Small intestine (tissue), 7 donors: ENCODE measurements around the gene PKD1. TPM values are rescaled to one million over a fixed set of nuclear protein-coding genes. Genes with fewer than 3 reads are reported as not detected.

ENCODE experiments used
- DNase-seq, 2 donors: peaks; one replicate each; pipeline versions ENCODE4 v3.0.0 to v3.0.0-alpha.2; 2013
- FAIRE-seq: peaks from 2 replicates; lab custom pipeline; 2012; peaks lifted over from hg19 to GRCh38; lab: Jason Lieb, UNC
- H3K27ac ChIP-seq, 3 donors: one replicate each; pipeline ENCODE4 v1.5.1; 2013; ENCODE audit warnings: low read length in 2 of 3, mild to moderate bottlenecking in 2 of 3, control low read depth in 1 of 3, inconsistent platforms in 1 of 3, low read depth in 1 of 3, moderate library complexity in 1 of 3
- H3K27me3 ChIP-seq, 3 donors: one replicate each; pipeline ENCODE4 v1.6.1; 2013; ENCODE audit warnings: low read length in 3 of 3, inconsistent platforms in 1 of 3; ENCODE audit not compliant: control insufficient read depth in 3 of 3, insufficient read depth in 3 of 3
- H3K36me3 ChIP-seq, 3 donors: one replicate each; pipeline ENCODE4 v1.6.1; 2013; ENCODE audit warnings: low read length in 3 of 3, inconsistent platforms in 1 of 3, low read depth in 1 of 3, mild to moderate bottlenecking in 1 of 3, moderate library complexity in 1 of 3; ENCODE audit not compliant: control insufficient read depth in 3 of 3, insufficient read depth in 2 of 3
- H3K4me1 ChIP-seq, 3 donors: one replicate each; pipeline ENCODE4 v1.6.1; 2013; ENCODE audit warnings: low read length in 2 of 3, inconsistent platforms in 1 of 3, low read depth in 1 of 3, mild to moderate bottlenecking in 1 of 3, moderate library complexity in 1 of 3; ENCODE audit not compliant: control insufficient read depth in 3 of 3, insufficient read depth in 2 of 3
- H3K4me3 ChIP-seq, 3 donors: one replicate each; pipeline ENCODE4 v1.5.1; 2013; ENCODE audit warnings: low read length in 3 of 3, control low read depth in 1 of 3, inconsistent platforms in 1 of 3, low read depth in 1 of 3, mild to moderate bottlenecking in 1 of 3, moderate library complexity in 1 of 3
- H3K9me3 ChIP-seq, 2 donors: one replicate each; pipeline ENCODE4 v1.6.1; 2013; ENCODE audit warnings: low read depth in 1 of 2, low read length in 1 of 2; ENCODE audit not compliant: control insufficient read depth in 2 of 2, insufficient read depth in 1 of 2
- WGBS, 3 donors: extraction: QIAGEN DNeasy Blood & Tissue Kit; methylation state at CpG; one replicate each; pipeline ENCODE4 v1.1.7; 2013; 5-methylcytosine and 5-hydroxymethylcytosine counted together
- polyA plus RNA-seq, 4 donors: library from polyadenylated mRNA; stranded (reverse) in 3 of 4; unstranded in 1 of 4; fragments of 200-250 nt in 3 of 4; fragments of 120-200 nt in 1 of 4; gene quantifications; one replicate each; pipeline versions ENCODE4 v1.2.1 to v1.2.3, GENCODE V29; 2013
- donor health status: healthy with polysubstance abuse.
- donor health status: control.
- donor health status: control.
- donor health status: Bipolar disorder and iron deficiency.
- donor health status: healthy.

The PKD1 gene
- polyA plus RNA-seq, 4 donors, result 10.5 to 42.2 (median 26.7) TPM

GRCh38 chr16:2179107-2179501 lies 43.4 kb upstream of the PKD1 start:
- 37 to 69% (median 66%) methylated on average over 19 to 50 of the region's 50 CpGs for WGBS, 3 donors
- DNase-seq (no peak), FAIRE-seq (no peak)
- Histone ChIP-seq H3K9me3 (no peaks in the 10 kb centered on the region), H3K36me3 (peaks cover 3 to 38% (median 9%) of the 10 kb centered on the region in 3 donors), H3K27me3 (no peaks in the 10 kb centered on the region), H3K4me1 (no peaks in the 10 kb centered on the region), H3K27ac (no peak overlapping the region), H3K4me3 (no peak overlapping the region)

- H3K4me1 ChIP-seq, result no peaks in the 10 kb centered on the region
- 34 to 65% (median 57%) methylated on average over 25 to 106 of the region's 106 CpGs for WGBS, 3 donors
- FAIRE-seq (no peak), DNase-seq (peak in 1 of 2 donors; percentile 42)
- no peaks in the 10 kb centered on the region for H3K27me3 ChIP-seq
- H3K36me3 ChIP-seq, result peaks cover 6 to 44% (median 13%) of the 10 kb centered on the region in 3 donors
- no peak overlapping the region for H3K27ac ChIP-seq
- no peaks in the 10 kb centered on the region for H3K9me3 ChIP-seq
- H3K4me3 ChIP-seq, result no peak overlapping the region
Measured at GRCh38 chr16:2178321-2179106, 42.8 kb upstream of the PKD1 start.

- FAIRE-seq, result no peak
Measured at GRCh38 chr16:2177561-2177960, 41.9 kb upstream of the PKD1 start.

GRCh38 chr16:2177101-2177500 lies 41.4 kb upstream of the PKD1 start:
- WGBS, 3 donors, result 92 to 94% (median 93%) methylated on average over 18 of the region's 18 CpGs
- peaks cover 6 to 56% (median 19%) of the 10 kb centered on the region in 3 donors for H3K36me3 ChIP-seq

More at GRCh38 chr16:2177561-2177960, 41.9 kb upstream of the PKD1 start:
- no peak overlapping the region for H3K27ac ChIP-seq
- H3K36me3 ChIP-seq, result peaks cover 6 to 53% (median 19%) of the 10 kb centered on the region in 3 donors
- no peak for DNase-seq
- no peaks in the 10 kb centered on the region for H3K27me3 ChIP-seq
- H3K4me3 ChIP-seq, result no peak overlapping the region
- H3K4me1 ChIP-seq, result no peaks in the 10 kb centered on the region
- 92 to 94% (median 93%) methylated on average over 20 of the region's 20 CpGs for whole genome bisulfite sequencing, 3 donors
- no peaks in the 10 kb centered on the region for H3K9me3 ChIP-seq

GRCh38 chr16:2176047-2176446 lies 40.3 kb upstream of the PKD1 start:
- FAIRE-seq, result no peak
- no peak overlapping the region for H3K4me3 ChIP-seq
- 94 to 96% (median 95%) methylated on average over 23 of the region's 23 CpGs for WGBS, 3 donors
- DNase-seq, result no peak
- no peaks in the 10 kb centered on the region for H3K9me3 ChIP-seq
- H3K27me3 ChIP-seq, result no peaks in the 10 kb centered on the region
- H3K4me1 ChIP-seq, result peaks cover 0 to 6% (median 0%) of the 10 kb centered on the region in 3 donors
- H3K27ac ChIP-seq, result no peak overlapping the region
- H3K36me3 ChIP-seq, result peaks cover 11 to 66% (median 19%) of the 10 kb centered on the region in 3 donors

More at GRCh38 chr16:2177101-2177500, 41.4 kb upstream of the PKD1 start:
- no peak overlapping the region for H3K27ac ChIP-seq
- no peaks in the 10 kb centered on the region for H3K27me3 ChIP-seq
- H3K4me3 ChIP-seq, result no peak overlapping the region
- H3K4me1 ChIP-seq, result no peaks in the 10 kb centered on the region
- FAIRE-seq, result no peak
- no peak for DNase-seq
- H3K9me3 ChIP-seq, result no peaks in the 10 kb centered on the region

GRCh38 chr16:2175454-2175853 lies 39.8 kb upstream of the PKD1 start:
- Histone ChIP-seq H3K4me3 (no peak overlapping the region), H3K9me3 (no peaks in the 10 kb centered on the region), H3K27me3 (no peaks in the 10 kb centered on the region), H3K4me1 (peaks cover 0 to 6% (median 0%) of the 10 kb centered on the region in 3 donors), H3K27ac (no peak overlapping the region), H3K36me3 (peaks cover 11 to 72% (median 21%) of the 10 kb centered on the region in 3 donors)
- 90 to 97% (median 94%) methylated on average over 10 of the region's 10 CpGs for WGBS, 3 donors
- FAIRE-seq, result no peak
- no peak for DNase-seq

GRCh38 chr16:2174396-2175131 lies 38.9 kb upstream of the PKD1 start:
- H3K9me3 ChIP-seq, result no peaks in the 10 kb centered on the region
- WGBS, 3 donors, result 91 to 92% (median 92%) methylated on average over 21 of the region's 21 CpGs
- no peaks in the 10 kb centered on the region for H3K27me3 ChIP-seq
- FAIRE-seq, result no peak
- no peak overlapping the region for H3K27ac ChIP-seq
- H3K4me1 ChIP-seq, result peaks cover 0 to 6% (median 0%) of the 10 kb centered on the region in 3 donors
- H3K4me3 ChIP-seq, result no peak overlapping the region
- DNase-seq, result no peak
- peaks cover 11 to 81% (median 21%) of the 10 kb centered on the region in 3 donors for H3K36me3 ChIP-seq

GRCh38 chr16:2173916-2174315 lies 38.2 kb upstream of the PKD1 start:
- Histone ChIP-seq H3K27ac (no peak overlapping the region), H3K4me1 (peaks cover 0 to 6% (median 0%) of the 10 kb centered on the region in 3 donors), H3K9me3 (no peaks in the 10 kb centered on the region), H3K36me3 (peaks cover 11 to 87% (median 21%) of the 10 kb centered on the region in 3 donors), H3K4me3 (no peak overlapping the region), H3K27me3 (no peaks in the 10 kb centered on the region)
- DNase-seq (no peak), FAIRE-seq (no peak)
- 85 to 95% (median 94%) methylated on average over 3 to 4 of the region's 4 CpGs for WGBS, 3 donors
